ENCODE results near the gene IGSF11. TPM values are rescaled to one million over a fixed set of nuclear protein-coding genes. Genes with fewer than 3 reads are reported as not detected.

IGSF11 gene
- total RNA-seq, 4 donors from 2014 or later, result 4.7 to 11.5 (median 8.6) TPM

GRCh38 chr3:118990823-118991560 lies 43.7 kb downstream of the IGSF11 start:
- TF ChIP-seq POLR2A (IDR thresholded peaks at IDR 0.05) (no peak), CTCF (IDR thresholded peaks at IDR 0.05 in 4 of 5, conservative IDR thresholded peaks at IDR 0.05 in 1 of 5) (no peak)
- no peak overlapping the region for H3K4me3 ChIP-seq
- peaks cover 18 to 26% of the 10 kb centered on the region in 2 donors for H3K4me1 ChIP-seq
- no peak overlapping the region for H3K27ac ChIP-seq
- ATAC-seq, result no peak
- intact Hi-C loops (cut with DNase I; ENCODE audit: low total_unique reads), result no loop called here
- DNase-seq, result no peak
- in situ Hi-C loops (cut with MboI; ENCODE audit: low sequenced_read_pairs in 4 of 4), result no loop called here
- H3K9me3 ChIP-seq, result no peaks in the 10 kb centered on the region
- H3K36me3 ChIP-seq, result no peaks in the 10 kb centered on the region
- no peaks in the 10 kb centered on the region for H3K27me3 ChIP-seq

GRCh38 chr3:118988198-118989130 lies 46.2 kb downstream of the IGSF11 start:
- no peaks in the 10 kb centered on the region for H3K9me3 ChIP-seq
- TF ChIP-seq POLR2A (IDR thresholded peaks at IDR 0.05), result no peak
- ATAC-seq (peak; percentile 30 to 87), DNase-seq (no peak)
- H3K27me3 ChIP-seq, result no peaks in the 10 kb centered on the region
- intact Hi-C loops (cut with DNase I; ENCODE audit: low total_unique reads) (no loop called here), in situ Hi-C loops (cut with MboI; ENCODE audit: low sequenced_read_pairs in 4 of 4) (no loop called here)
- no peak overlapping the region for H3K4me3 ChIP-seq
- H3K27ac ChIP-seq, result peak overlapping the region in 3 of 4 donors; percentile 12 to 60 (median 60)
- peaks cover 21 to 37% of the 10 kb centered on the region in 2 donors for H3K4me1 ChIP-seq
- H3K36me3 ChIP-seq, result no peaks in the 10 kb centered on the region

- Histone ChIP-seq H3K4me3 (no peak overlapping the region), H3K4me1 (peaks cover 21 to 37% of the 10 kb centered on the region in 2 donors), H3K9me3 (no peaks in the 10 kb centered on the region), H3K36me3 (no peaks in the 10 kb centered on the region), H3K27ac (peak overlapping the region in 3 of 4 donors; percentile 12 to 60 (median 29)), H3K27me3 (no peaks in the 10 kb centered on the region)
- ATAC-seq (peak in 1 of 2 donors; percentile 32), DNase-seq (no peak)
- in situ Hi-C loops (cut with MboI; ENCODE audit: low sequenced_read_pairs in 4 of 4) (no loop called here), intact Hi-C loops (cut with DNase I; ENCODE audit: low total_unique reads) (no loop called here)
- TF ChIP-seq POLR2A (IDR thresholded peaks at IDR 0.05) (no peak), CTCF (IDR thresholded peaks at IDR 0.05 in 4 of 5, conservative IDR thresholded peaks at IDR 0.05 in 1 of 5) (no peak)
These were observed 47.2 kb downstream of the IGSF11 start for GRCh38 chr3:118987477-118987876.

GRCh38 chr3:118986734-118987133 lies 47.9 kb downstream of the IGSF11 start:
- DNase-seq, result no peak
- peak overlapping the region in 1 of 4 donors; percentile 60 for H3K27ac ChIP-seq
- no peak overlapping the region for H3K4me3 ChIP-seq
- TF ChIP-seq POLR2A (IDR thresholded peaks at IDR 0.05) (no peak), CTCF (IDR thresholded peaks at IDR 0.05 in 4 of 5, conservative IDR thresholded peaks at IDR 0.05 in 1 of 5) (no peak)
- no peaks in the 10 kb centered on the region for H3K9me3 ChIP-seq
- H3K4me1 ChIP-seq, result peaks cover 21 to 37% of the 10 kb centered on the region in 2 donors
- H3K27me3 ChIP-seq, result no peaks in the 10 kb centered on the region
- intact Hi-C loops (cut with DNase I; ENCODE audit: low total_unique reads) (no loop called here), in situ Hi-C loops (cut with MboI; ENCODE audit: low sequenced_read_pairs in 4 of 4) (no loop called here)
- H3K36me3 ChIP-seq, result no peaks in the 10 kb centered on the region
- no peak for ATAC-seq

- Histone ChIP-seq H3K4me3 (no peak overlapping the region), H3K36me3 (no peaks in the 10 kb centered on the region), H3K27me3 (no peaks in the 10 kb centered on the region), H3K27ac (no peak overlapping the region), H3K9me3 (no peaks in the 10 kb centered on the region), H3K4me1 (peaks cover 21 to 37% of the 10 kb centered on the region in 2 donors)
- intact Hi-C loops (cut with DNase I; ENCODE audit: low total_unique reads) (no loop called here), in situ Hi-C loops (cut with MboI; ENCODE audit: low sequenced_read_pairs in 4 of 4) (no loop called here)
- TF ChIP-seq CTCF (IDR thresholded peaks at IDR 0.05 in 4 of 5, conservative IDR thresholded peaks at IDR 0.05 in 1 of 5), result no peak
- TF ChIP-seq POLR2A (IDR thresholded peaks at IDR 0.05), result no peak
- DNase-seq (no peak), ATAC-seq (no peak)
These were observed 49.9 kb downstream of the IGSF11 start for GRCh38 chr3:118984699-118985098.
